HCT116 (cell line): ENCODE measurements around the gene BRINP3. TPM values are rescaled to one million over a fixed set of nuclear protein-coding genes. Genes with fewer than 3 reads are reported as not detected.

Source experiments
- ATAC-seq: fragments of 200-7000 bp; cut with Tn5 transposase; 2 replicates; pipeline ENCODE4 v1.9.1; 2020; ENCODE audit warnings: mild to moderate bottlenecking, moderate library complexity
- BruUV-seq: library from RNA; stranded (reverse); fragments of 400-500 nt; replicated peaks from 2 replicates; lab custom pipeline; 2021; lab: Mats Ljungman, UMichigan
- CTCF ChIA-PET: fragments of 300-600 bp; sonication (Branson Sonifier 250); formaldehyde crosslinking; loops from one replicate; lab custom pipeline; 2021; ENCODE audit warnings: antibody characterized with exemption; lab: Charles Lee
- POLR2A ChIA-PET: fragments of 300-600, 350-600 bp; sonication (Branson Sonifier 250); formaldehyde crosslinking; loops from one replicate; lab custom pipeline; 2021; ENCODE audit warnings: antibody characterized with exemption; lab: Charles Lee
- RAD21 ChIA-PET, 2 experiments: fragments of 300-600 bp; sonication (Branson Sonifier 250); formaldehyde crosslinking; loops; one replicate each; lab custom pipeline; 2023; ENCODE audit warnings: low total read pairs in 2 of 2; ENCODE audit not compliant: uncharacterized antibody in 2 of 2, unreplicated experiment in 2 of 2, low non-redundant PET in 1 of 2; lab: Charles Lee
- DNase-seq: peaks from one replicate; pipeline ENCODE4 v3.0.0-alpha.2; 2010; ENCODE audit warnings: low read depth, low spot score
- H2AFZ ChIP-seq: fragments of 200-600 bp; shearing (Covaris generic), sonication (generic); 2 replicates; pipeline ENCODE4 v1.6.1; 2017; ENCODE audit warnings: low read depth, mixed run types, mixed read lengths, antibody characterized with exemption, low read length; ENCODE audit not compliant: poor library complexity, severe bottlenecking
- H3K27ac ChIP-seq: 2 replicates; pipeline ENCODE4 v1.5.1; 2012; ENCODE audit warnings: low read depth, low read length
- H3K27me3 ChIP-seq: fragments of 200-600 bp; sonication (generic); 2 replicates; pipeline ENCODE4 v1.6.1; 2016; ENCODE audit warnings: mixed run types, low read length, mixed read lengths; ENCODE audit not compliant: insufficient read depth
- H3K36me3 ChIP-seq, 2 experiments: fragments of 200-500 bp in 1 of 2; fragments of 200-600 bp in 1 of 2; sonication (Bioruptor generic) in 1 of 2; sonication (generic) in 1 of 2; 2 replicates each; pipeline versions ENCODE4 v1.5.1 to v1.6.1; 2014 to 2016; ENCODE audit warnings: low read length in 2 of 2, inconsistent platforms in 1 of 2, mixed read lengths in 1 of 2, mixed run types in 1 of 2; ENCODE audit not compliant: insufficient read depth in 2 of 2, control insufficient read depth in 1 of 2
- H3K4me1 ChIP-seq, 2 experiments: fragments of 200-600 bp in 1 of 2; sonication (generic) in 1 of 2; 2 replicates each; pipeline versions ENCODE4 v1.5.1 to v1.6.1; 2012 to 2017; ENCODE audit warnings: low read length in 2 of 2, inconsistent platforms in 1 of 2, mild to moderate bottlenecking in 1 of 2, mixed read lengths in 1 of 2, mixed run types in 1 of 2, moderate library complexity in 1 of 2; ENCODE audit not compliant: insufficient read depth in 2 of 2, control insufficient read depth in 1 of 2
- H3K4me2 ChIP-seq: fragments of 200-600 bp; sonication (generic); 2 replicates; pipeline ENCODE4 v1.6.1; 2017; ENCODE audit warnings: mixed run types, low read length, mixed read lengths
- H3K4me3 ChIP-seq, 2 experiments: fragments of 200-600 bp in 1 of 2; sonication (generic) in 1 of 2; replicated peaks in 1 of 2; 2 replicates each; pipeline ENCODE4 v1.5.1; 2011 to 2016; ENCODE audit warnings: low read length in 2 of 2, control low read depth in 1 of 2, low read depth in 1 of 2, mild to moderate bottlenecking in 1 of 2, mixed read lengths in 1 of 2, mixed run types in 1 of 2
- H3K79me2 ChIP-seq: fragments of 200-600 bp; sonication (generic); 2 replicates; pipeline ENCODE4 v1.6.1; 2017; ENCODE audit warnings: mild to moderate bottlenecking, mixed run types, low read length, moderate library complexity, mixed read lengths; ENCODE audit not compliant: insufficient read depth
- H3K9ac ChIP-seq: fragments of 200-600 bp; sonication (generic); 2 replicates; pipeline ENCODE4 v1.6.1; 2016; ENCODE audit warnings: low read length, mixed read lengths
- H3K9me2 ChIP-seq: fragments of 200-600 bp; sonication (generic), shearing (Covaris generic); 2 replicates; pipeline ENCODE4 v1.6.1; 2017; ENCODE audit warnings: mixed run types, mild to moderate bottlenecking, moderate library complexity; ENCODE audit not compliant: insufficient read depth
- H3K9me3 ChIP-seq, 2 experiments: fragments of 200-500 bp in 1 of 2; fragments of 200-600 bp in 1 of 2; sonication (Bioruptor generic) in 1 of 2; sonication (generic) in 1 of 2; 2 replicates each; pipeline ENCODE4 v1.6.1; 2014 to 2017; ENCODE audit warnings: low read length in 2 of 2, mixed read lengths in 2 of 2, inconsistent platforms in 1 of 2, low read depth in 1 of 2, mild to moderate bottlenecking in 1 of 2, mixed run types in 1 of 2, moderate library complexity in 1 of 2; ENCODE audit not compliant: control insufficient read depth in 1 of 2, insufficient read depth in 1 of 2
- H4K20me1 ChIP-seq: fragments of 200-600 bp; sonication (generic), shearing (Covaris generic); 2 replicates; pipeline ENCODE4 v1.6.1; 2017; ENCODE audit warnings: mixed run types, mild to moderate bottlenecking, moderate library complexity; ENCODE audit not compliant: insufficient read depth
- CBX3 ChIP-seq: IDR thresholded peaks from 2 replicates; pipeline ENCODE4 v1.6.1; 2012; ENCODE audit warnings: low read depth
- CEBPB ChIP-seq: IDR thresholded peaks from 2 replicates; pipeline ENCODE4 v1.6.1; 2012; ENCODE audit warnings: low read depth
- CTCF ChIP-seq, 3 experiments: fragments of 200-600 bp in 1 of 3; sonication (generic) in 1 of 3; IDR thresholded peaks in 2 of 3; conservative IDR thresholded peaks in 1 of 3; 2 replicates each; pipeline ENCODE4 v1.5.1; 2012 to 2017; ENCODE audit warnings: low read depth in 2 of 3, low read length in 2 of 3, antibody characterized with exemption in 1 of 3, borderline replicate concordance in 1 of 3, control low read depth in 1 of 3, mild to moderate bottlenecking in 1 of 3, mixed read lengths in 1 of 3, mixed run types in 1 of 3, moderate library complexity in 1 of 3; ENCODE audit not compliant: insufficient read depth in 1 of 3
- EZH2phosphoT487 ChIP-seq: fragments of 200-600 bp; IDR thresholded peaks from 2 replicates; pipeline ENCODE4 v1.6.1; 2018; ENCODE audit warnings: antibody characterized with exemption, borderline replicate concordance
- JUND ChIP-seq: IDR thresholded peaks from 2 replicates; pipeline ENCODE4 v1.6.1; 2012
- POLR2A ChIP-seq: IDR thresholded peaks from 2 replicates; pipeline ENCODE4 v1.7.0; 2011; ENCODE audit warnings: borderline replicate concordance; ENCODE audit not compliant: insufficient read depth, insufficient read length; ENCODE audit errors: extremely low read depth
- REST ChIP-seq: IDR thresholded peaks from 2 replicates; pipeline ENCODE4 v1.6.1; 2012; ENCODE audit warnings: low read depth
- SIN3A ChIP-seq: IDR thresholded peaks from 2 replicates; pipeline ENCODE4 v1.6.1; 2012; ENCODE audit warnings: low read depth
- SRF ChIP-seq: IDR thresholded peaks from 2 replicates; pipeline ENCODE4 v1.6.1; 2012; ENCODE audit warnings: low read depth
- YY1 ChIP-seq: IDR thresholded peaks from 2 replicates; pipeline ENCODE4 v1.6.1; 2011; ENCODE audit warnings: low read length, low read depth, moderate library complexity, mild to moderate bottlenecking; ENCODE audit not compliant: insufficient replicate concordance; ENCODE audit errors: extremely low read depth
- intact Hi-C: fragments of 100-400 bp; cut with micrococcal nuclease; formaldehyde crosslinking; loops from 2 replicates; pipeline ENCODE4 v1.10.0; 2022
- total RNA-seq: library from RNA; stranded (reverse); gene quantifications from one replicate; pipeline ENCODE4 v1.2.1, GENCODE V29; 2021; ENCODE audit not compliant: unreplicated experiment

The BRINP3 gene
- total RNA-seq, 1 experiment from 2014 or later = not detected

- Histone ChIP-seq H3K27me3 (no peaks in the 10 kb centered on the region), H3K4me2 (no peak overlapping the region), H2AFZ (no peak overlapping the region), H3K36me3 (no peaks in the 10 kb centered on the region), H3K79me2 (no peaks in the 10 kb centered on the region), H4K20me1 (no peaks in the 10 kb centered on the region), H3K9ac (no peak overlapping the region), H3K27ac (no peak overlapping the region), H3K4me1 (no peaks in the 10 kb centered on the region), H3K9me2 (no peaks in the 10 kb centered on the region), H3K9me3 (no peaks in the 10 kb centered on the region), H3K4me3 (no peak overlapping the region)
- POLR2A ChIA-PET = no interaction called here
- CTCF ChIA-PET = no interaction called here
- DNase-seq = no peak
- no TSS peak for BruUV-seq
- intact Hi-C loops = no loop called here
- RAD21 ChIA-PET = no interaction called here
- no peak for ATAC-seq
- TF ChIP-seq SIN3A (no peak), REST (no peak), EZH2phosphoT487 (no peak), YY1 (no peak), JUND (no peak), CEBPB (no peak), POLR2A (no peak), CBX3 (no peak), CTCF (IDR thresholded peaks at IDR 0.05 in 2 of 3, conservative IDR thresholded peaks at IDR 0.05 in 1 of 3; ENCODE audit: borderline replicate concordance in 1 of 3, insufficient read depth in 1 of 3, low read depth in 2 of 3, low read length in 2 of 3) (no peak), SRF (no peak)
Measured at GRCh38 chr1:190377991-190378390, 99.7 kb downstream of the BRINP3 start.
